CD4-positive, alpha-beta T cell treated with Interleukin-17A for 4 hours (primary cell): ENCODE data around the gene TEX50.
"Not testable (repeated sequence)": the region's sequence is repeated elsewhere in the genome, so short reads cannot be mapped to it uniquely, and the experiment has no call there.

Source experiments
- DNase-seq: peaks from one replicate; pipeline ENCODE4 v3.0.0-alpha.2; 2020; ENCODE audit warnings: mixed read lengths

Gene TEX50

GRCh38 chr1:173635116-173635515 lies at the start of gene TEX50:
TSS of gene TEX50 (plus strand) at chr1:173635338. CDS start at chr1:173635522, 184 bp downstream.
- DNase-seq = no peak

GRCh38 chr1:173590557-173590956 lies 44.6 kb upstream of the TEX50 start:
- no peak for DNase-seq

- not testable (repeated sequence) for DNase-seq
Measured at GRCh38 chr1:173591138-173591537, 44.0 kb upstream of the TEX50 start.

GRCh38 chr1:173596097-173596825 lies 38.9 kb upstream of the TEX50 start:
- DNase-seq = no peak

- no peak for DNase-seq
Measured at GRCh38 chr1:173601588-173601987, 33.5 kb upstream of the TEX50 start.

GRCh38 chr1:173603056-173603591 lies 32.0 kb upstream of the TEX50 start, which contains the start of gene SLC9C2:
TSS of gene SLC9C2 (minus strand) at chr1:173603072. CDS start at chr1:173601776, 1,296 bp downstream.
- DNase-seq = no peak

- no peak for DNase-seq
Measured at GRCh38 chr1:173608503-173609216, 26.5 kb upstream of the TEX50 start.

- DNase-seq = not testable (repeated sequence)
Measured at GRCh38 chr1:173613086-173613485, 22.1 kb upstream of the TEX50 start.

- DNase-seq = no peak
Measured at GRCh38 chr1:173616859-173617258, 18.3 kb upstream of the TEX50 start.

GRCh38 chr1:173627269-173627668 lies 7.9 kb upstream of the TEX50 start:
- no peak for DNase-seq

- DNase-seq = no peak
Measured at GRCh38 chr1:173628888-173629287, 6.2 kb upstream of the TEX50 start.

GRCh38 chr1:173637236-173638042 lies 2.3 kb downstream of the TEX50 start:
- not testable (repeated sequence) for DNase-seq

GRCh38 chr1:173638043-173639021 lies 3.2 kb downstream of the TEX50 start:
- DNase-seq = no peak

- DNase-seq = no peak
Measured at GRCh38 chr1:173639102-173639501, 4.0 kb downstream of the TEX50 start.

- not testable (repeated sequence) for DNase-seq
Measured at GRCh38 chr1:173642450-173643139, 7.5 kb downstream of the TEX50 start.

- DNase-seq = no peak
Measured at GRCh38 chr1:173646656-173647055, 11.5 kb downstream of the TEX50 start.

GRCh38 chr1:173648880-173649605 lies 13.9 kb downstream of the TEX50 start:
- no peak for DNase-seq

GRCh38 chr1:173660306-173660705 lies 25.2 kb downstream of the TEX50 start:
- no peak for DNase-seq

- no peak for DNase-seq
Measured at GRCh38 chr1:173661271-173661670, 26.1 kb downstream of the TEX50 start.

GRCh38 chr1:173661763-173662162 lies 26.6 kb downstream of the TEX50 start:
- DNase-seq = no peak
